Endothelial cell of umbilical vein (primary cell): ENCODE data around the gene DQX1. TPM values are rescaled to one million over a fixed set of nuclear protein-coding genes. Genes with fewer than 3 reads are reported as not detected.
A peak's percentile ranks its signal among the peaks of the same experiment; 100 is the strongest.

ENCODE experiments used
- BruUV-seq: library from RNA; stranded (reverse); fragments of 400-500 nt; replicated peaks from 2 replicates; lab custom pipeline; 2021; lab: Mats Ljungman, UMichigan
- CTCF ChIA-PET: fragments of 300-600, 350-600 bp; sonication (Branson Sonifier 250); formaldehyde crosslinking; loops from one replicate; lab custom pipeline; 2021; ENCODE audit warnings: antibody characterized with exemption, inconsistent platforms; lab: Charles Lee
- POLR2A ChIA-PET: fragments of 300-600, 350-600 bp; sonication (Branson Sonifier 250); formaldehyde crosslinking; loops from one replicate; lab custom pipeline; 2021; ENCODE audit warnings: antibody characterized with exemption, inconsistent platforms; lab: Charles Lee
- DNase-seq: peaks from one replicate; pipeline ENCODE4 v3.0.0-alpha.2; 2011; ENCODE audit warnings: low read depth, low spot score
- FAIRE-seq: peaks from 2 replicates; lab custom pipeline; 2011; peaks lifted over from hg19 to GRCh38; lab: Jason Lieb, UNC
- H2AFZ ChIP-seq: 2 replicates; pipeline ENCODE4 v1.6.0; 2012; ENCODE audit warnings: low read depth, low read length, control low read depth, inconsistent platforms
- H3K27ac ChIP-seq: 2 replicates; pipeline ENCODE4 v1.5.1; 2011; ENCODE audit warnings: low read depth, mild to moderate bottlenecking, control low read depth, low read length, moderate library complexity; ENCODE audit not compliant: insufficient read depth
- H3K27me3 ChIP-seq, 2 experiments: 2 replicates each; pipeline versions ENCODE4 v1.6.0 to v1.6.1; 2011; ENCODE audit warnings: low read length in 2 of 2, mixed read lengths in 1 of 2; ENCODE audit not compliant: control insufficient read depth in 2 of 2, insufficient read depth in 2 of 2
- H3K36me3 ChIP-seq, 2 experiments: 2 replicates in 1 of 2; 3 replicates in 1 of 2; pipeline ENCODE4 v1.5.1; 2011; ENCODE audit warnings: low read length in 2 of 2, mild to moderate bottlenecking in 1 of 2, moderate library complexity in 1 of 2; ENCODE audit not compliant: control insufficient read depth in 2 of 2, insufficient read depth in 2 of 2; ENCODE audit errors: extremely low read depth in 1 of 2
- H3K4me1 ChIP-seq: 3 replicates; pipeline ENCODE4 v1.5.1; 2011; ENCODE audit warnings: mild to moderate bottlenecking, low read length; ENCODE audit not compliant: control insufficient read depth, insufficient read depth; ENCODE audit errors: extremely low read depth
- H3K4me2 ChIP-seq: 2 replicates; pipeline ENCODE4 v1.6.1; 2011; ENCODE audit warnings: low read length, control low read depth, mixed read lengths; ENCODE audit not compliant: insufficient read depth
- H3K4me3 ChIP-seq, 3 experiments: fragments of 200-600 bp in 1 of 3; sonication (generic), shearing (Covaris generic) in 1 of 3; replicated peaks in 1 of 3; 2 replicates each; pipeline ENCODE4 v1.5.1; 2011 to 2016; ENCODE audit warnings: control low read depth in 3 of 3, low read length in 3 of 3, mild to moderate bottlenecking in 2 of 3, inconsistent platforms in 1 of 3, low read depth in 1 of 3, moderate library complexity in 1 of 3; ENCODE audit not compliant: insufficient read depth in 1 of 3
- H3K79me2 ChIP-seq: 2 replicates; pipeline ENCODE4 v1.6.0; 2012; ENCODE audit warnings: low read length, inconsistent platforms; ENCODE audit not compliant: control insufficient read depth, insufficient read depth
- H3K9ac ChIP-seq: replicated peaks from 2 replicates; pipeline ENCODE3; 2011; ENCODE audit warnings: low read length, control low read depth; ENCODE audit not compliant: insufficient read depth; ENCODE audit errors: extremely low read depth
- H3K9me1 ChIP-seq: replicated peaks from 3 replicates; pipeline ENCODE4 v1.6.0; 2011; ENCODE audit warnings: mild to moderate bottlenecking, low read length; ENCODE audit not compliant: control insufficient read depth, insufficient read depth; ENCODE audit errors: extremely low read depth
- H3K9me3 ChIP-seq: replicated peaks from 2 replicates; pipeline ENCODE4 v1.5.1; 2012; ENCODE audit warnings: low read length, inconsistent platforms; ENCODE audit not compliant: control insufficient read depth, insufficient read depth
- H4K20me1 ChIP-seq: replicated peaks from 2 replicates; pipeline ENCODE3; 2011; ENCODE audit warnings: mild to moderate bottlenecking, low read length; ENCODE audit not compliant: control insufficient read depth, insufficient read depth; ENCODE audit errors: extremely low read depth
- CTCF ChIP-seq, 2 donors: IDR thresholded peaks; 1 replicate in 1 of 2; 2 replicates in 1 of 2; pipeline ENCODE4 v1.5.1; 2011; ENCODE audit warnings: low read length in 2 of 2, mild to moderate bottlenecking in 2 of 2, moderate library complexity in 2 of 2, control low read depth in 1 of 2, inconsistent platforms in 1 of 2, low read depth in 1 of 2; ENCODE audit not compliant: insufficient read depth in 1 of 2; ENCODE audit errors: extremely low read depth in 1 of 2
- EZH2 ChIP-seq: IDR thresholded peaks from 2 replicates; pipeline ENCODE4 v1.6.1; 2012; ENCODE audit warnings: borderline replicate concordance, low read depth, mild to moderate bottlenecking, moderate library complexity, low read length, inconsistent platforms; ENCODE audit not compliant: severe bottlenecking
- FOS ChIP-seq: IDR thresholded peaks from 2 replicates; pipeline ENCODE4 v1.6.1; 2011; ENCODE audit warnings: mild to moderate bottlenecking, low read length, moderate library complexity, borderline replicate concordance; ENCODE audit not compliant: insufficient read depth
- GATA2 ChIP-seq: IDR thresholded peaks from 2 replicates; pipeline ENCODE4 v1.7.0; 2011; ENCODE audit warnings: low read depth, mild to moderate bottlenecking, moderate library complexity, mixed read lengths, low read length; ENCODE audit not compliant: insufficient read length, insufficient read depth
- JUN ChIP-seq: IDR thresholded peaks from 2 replicates; pipeline ENCODE4 v1.6.1; 2011; ENCODE audit warnings: borderline replicate concordance, low read depth; ENCODE audit not compliant: insufficient read length, insufficient read depth
- MAX ChIP-seq: IDR thresholded peaks from 2 replicates; pipeline ENCODE4 v1.6.1; 2011; ENCODE audit not compliant: insufficient read depth, insufficient read length
- MYC ChIP-seq: IDR thresholded peaks from one replicate; pipeline ENCODE4 v1.6.1; 2011; ENCODE audit warnings: mild to moderate bottlenecking, low read depth, low read length
- POLR2A ChIP-seq: IDR thresholded peaks from 2 replicates; pipeline ENCODE4 v1.6.1; 2012; ENCODE audit warnings: low read depth, mild to moderate bottlenecking, control low read depth, low read length
- POLR2AphosphoS5 ChIP-seq: IDR thresholded peaks from 2 replicates; pipeline ENCODE4 v1.6.1; 2012; ENCODE audit warnings: low read depth, mild to moderate bottlenecking, control low read depth, low read length, moderate library complexity; ENCODE audit not compliant: insufficient read depth
- dilution Hi-C: fragments of 300-500 bp; cut with MboI; formaldehyde crosslinking; loops from one replicate; pipeline ENCODE4 v1.15.0; 2019; ENCODE audit warnings: low sequenced_read_pairs; ENCODE audit not compliant: extremely low pct_ligation_motif_present
- intact Hi-C: fragments of 100-400 bp; cut with micrococcal nuclease; formaldehyde crosslinking; loops from one replicate; pipeline ENCODE4 v1.10.0; 2022
- polyA plus RNA-seq, 4 experiments: library from polyadenylated mRNA; depleted of rRNA in 3 of 4; stranded (reverse) in 3 of 4; unstranded in 1 of 4; fragments of >200 nt; gene quantifications; 2 replicates each; pipeline versions ENCODE4 v1.2.1 to v1.2.3, GENCODE V29; 2011 to 2012; ENCODE audit warnings: missing spikeins in 1 of 4
- total RNA-seq: library from RNA; stranded (reverse); gene quantifications from 2 replicates; pipeline ENCODE4 v1.2.3, GENCODE V29; 2021

DQX1 gene
- total and polyA plus RNA-seq, 2 donors (not counting 3 experiments of a cell fraction or from before 2014, with no cell fraction given) = 0.06 to 0.44 TPM

GRCh38 chr2:74472945-74473258, 53.1 kb downstream of the DQX1 start:
- peak overlapping the region; percentile 24 to 84 (median 75) for H3K4me3 ChIP-seq
- peak overlapping the region; percentile 10 for H3K27ac ChIP-seq
- dilution Hi-C loops (no loop called here), intact Hi-C loops (loop anchor here (1.0 kb wide), 1 partner anchor 9 kb away; the partner anchor contains the start of gene CCDC142)
- peaks cover 13% of the 10 kb centered on the region for H3K4me1 ChIP-seq
- no peaks in the 10 kb centered on the region for H3K27me3 ChIP-seq
- H3K9ac ChIP-seq = peak overlapping the region; percentile 46
- POLR2A ChIA-PET = interaction anchor here (1.1 kb wide), 1 partner anchor 10 kb away, joined by 3 read pairs; the partner anchor contains the start of genes CCDC142 and TTC31
- CTCF ChIA-PET = interaction anchor here (1.2 to 2.1 kb wide), 2 partner anchors 10 to 31 kb away, joined by 3 to 12 read pairs; partner anchors contain the start of genes CCDC142 and TTC31
- no peak for DNase-seq
- peak overlapping the region; percentile 89 for H3K4me2 ChIP-seq
- H3K9me1 ChIP-seq = no peaks in the 10 kb centered on the region
- H3K36me3 ChIP-seq = peaks cover 0 to 7% of the 10 kb centered on the region in 2 experiments
- FAIRE-seq = peak; percentile 4
- no peak for TF ChIP-seq MYC
- TF ChIP-seq POLR2AphosphoS5 = no peak
- no peak for TF ChIP-seq EZH2
- no peak for TF ChIP-seq JUN
- TF ChIP-seq MAX = no peak
- no peak for TF ChIP-seq CTCF (IDR thresholded peaks at IDR 0.05; ENCODE audit: extremely low read depth in 1 of 2, insufficient read depth in 1 of 2, low read depth in 1 of 2, low read length in 2 of 2)
- TF ChIP-seq POLR2A = no peak
- TF ChIP-seq GATA2 = no peak
- TF ChIP-seq FOS = no peak
- TSS peak; percentile 90 for BruUV-seq
- H2AFZ ChIP-seq = peak overlapping the region; percentile 87
- no peaks in the 10 kb centered on the region for H3K9me3 ChIP-seq
- H4K20me1 ChIP-seq = no peaks in the 10 kb centered on the region
- no peaks in the 10 kb centered on the region for H3K79me2 ChIP-seq
